Stimulated activated naive CD8-positive, alpha-beta T cell treated with anti-CD3 and anti-CD28 coated beads, Interleukin-15, Interleukin-2, amounts not matched to agents 100 ng/mL and 50 ng/mL, for 24 hours (primary cell): ENCODE measurements around the gene GRIN2A.
"Not testable (repeated sequence)": the region's sequence is repeated elsewhere in the genome, so short reads cannot be mapped to it uniquely, and the experiment has no call there.

ENCODE experiments used
- H3K27ac Mint-ChIP-seq: one replicate; pipeline ENCODE4 v1.8.0; 2021; ENCODE audit warnings: mild to moderate bottlenecking, mixed read lengths
- H3K27me3 Mint-ChIP-seq: one replicate; pipeline ENCODE4 v1.8.0; 2021; ENCODE audit warnings: mixed read lengths
- H3K36me3 Mint-ChIP-seq: one replicate; pipeline ENCODE4 v1.8.0; 2021; ENCODE audit warnings: low read depth, mixed read lengths
- H3K4me1 Mint-ChIP-seq: one replicate; pipeline ENCODE4 v1.8.0; 2021; ENCODE audit warnings: low read depth, mixed read lengths
- H3K4me3 Mint-ChIP-seq: one replicate; pipeline ENCODE4 v1.8.0; 2021; ENCODE audit warnings: mild to moderate bottlenecking, mixed read lengths
- H3K9me3 Mint-ChIP-seq: one replicate; pipeline ENCODE4 v1.8.0; 2021; ENCODE audit warnings: mixed read lengths

GRIN2A gene

DNA sequence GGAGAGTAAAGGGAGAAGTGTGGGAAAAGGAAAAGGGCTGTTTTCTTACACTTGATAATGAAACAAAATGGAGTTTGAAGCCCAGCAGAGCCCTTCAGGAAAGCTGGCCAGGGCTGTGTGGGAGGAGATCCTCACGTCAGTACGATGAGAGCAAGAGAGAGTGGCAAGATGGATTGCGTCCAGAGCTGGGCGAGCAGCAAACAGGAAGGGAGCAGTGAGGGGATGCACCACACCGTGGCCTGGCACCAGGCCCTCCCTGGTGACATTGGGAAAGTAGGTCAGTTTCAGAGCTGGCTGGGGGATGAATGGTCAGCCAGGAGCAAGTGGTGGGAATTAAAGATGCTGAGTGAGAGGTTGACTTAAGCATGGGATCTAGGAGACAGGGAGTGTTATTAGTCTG, 273.6 kb downstream of the GRIN2A start:
- no peak overlapping the region for H3K27ac Mint-ChIP-seq
- H3K9me3 Mint-ChIP-seq, result no peaks in the 10 kb centered on the region
- H3K4me3 Mint-ChIP-seq, result no peak overlapping the region
- no peaks in the 10 kb centered on the region for H3K4me1 Mint-ChIP-seq
- no peaks in the 10 kb centered on the region for H3K36me3 Mint-ChIP-seq
- H3K27me3 Mint-ChIP-seq, result no peaks in the 10 kb centered on the region

DNA sequence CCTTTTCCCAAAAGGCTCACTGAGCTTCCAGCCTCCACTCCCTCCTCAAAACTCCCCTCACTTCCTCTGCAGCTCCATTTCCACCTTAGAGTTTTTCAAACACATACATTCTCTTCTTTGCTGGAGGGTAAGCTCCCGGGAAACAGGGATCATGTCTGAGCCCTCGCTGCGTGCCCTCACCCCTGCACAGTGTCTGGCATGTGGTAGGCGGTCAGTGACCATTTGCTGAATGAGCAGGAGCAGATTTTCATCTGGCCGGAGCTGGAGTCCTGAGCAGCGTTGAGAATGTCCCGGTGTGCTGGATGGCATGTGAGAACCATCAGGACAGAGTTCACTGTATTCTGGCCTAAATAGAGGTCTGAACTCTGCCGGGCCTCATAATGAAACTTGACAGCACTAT, 274.5 kb downstream of the GRIN2A start:
- Mint-ChIP-seq H3K27ac (no peak overlapping the region), H3K36me3 (no peaks in the 10 kb centered on the region), H3K4me3 (no peak overlapping the region), H3K27me3 (no peaks in the 10 kb centered on the region), H3K4me1 (no peaks in the 10 kb centered on the region), H3K9me3 (peaks cover under 1% of the 10 kb centered on the region)

GRCh38 chr16:9906218-9906617, 276.0 kb downstream of the GRIN2A start:
- H3K4me3 Mint-ChIP-seq, result no peak overlapping the region
- H3K27me3 Mint-ChIP-seq, result no peaks in the 10 kb centered on the region
- H3K9me3 Mint-ChIP-seq, result peaks cover 3% of the 10 kb centered on the region
- H3K27ac Mint-ChIP-seq, result no peak overlapping the region
- H3K4me1 Mint-ChIP-seq, result no peaks in the 10 kb centered on the region
- no peaks in the 10 kb centered on the region for H3K36me3 Mint-ChIP-seq

GRCh38 chr16:9904526-9904925, 277.7 kb downstream of the GRIN2A start:
- Mint-ChIP-seq H3K27ac (no peak overlapping the region), H3K36me3 (no peaks in the 10 kb centered on the region), H3K27me3 (no peaks in the 10 kb centered on the region), H3K4me1 (no peaks in the 10 kb centered on the region), H3K4me3 (no peak overlapping the region), H3K9me3 (peaks cover 3% of the 10 kb centered on the region)

DNA sequence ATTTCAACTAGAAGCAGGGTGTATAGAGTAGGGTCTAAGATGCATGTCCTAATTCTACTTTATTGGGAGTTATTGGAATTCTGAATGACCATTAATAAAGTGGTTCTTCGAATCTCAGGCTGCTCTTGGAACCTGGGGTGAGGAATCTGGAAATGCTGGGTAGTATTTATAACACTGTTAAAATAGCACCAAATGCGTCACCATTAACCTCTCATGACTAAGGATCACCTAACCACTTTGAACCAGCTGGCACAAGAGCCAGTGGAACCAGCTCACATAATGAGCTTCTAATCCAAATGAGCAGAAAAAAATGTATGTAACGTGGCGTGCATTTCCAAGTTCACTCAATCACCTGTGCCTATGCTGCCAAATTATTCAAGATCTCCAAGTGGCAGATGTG, 281.7 kb downstream of the GRIN2A start:
- no peaks in the 10 kb centered on the region for H3K4me1 Mint-ChIP-seq
- no peaks in the 10 kb centered on the region for H3K36me3 Mint-ChIP-seq
- H3K27me3 Mint-ChIP-seq, result peaks cover 4% of the 10 kb centered on the region
- H3K4me3 Mint-ChIP-seq, result no peak overlapping the region
- H3K27ac Mint-ChIP-seq, result no peak overlapping the region
- H3K9me3 Mint-ChIP-seq, result peaks cover 12% of the 10 kb centered on the region

GRCh38 chr16:9898555-9898954, 283.7 kb downstream of the GRIN2A start:
- H3K27me3 Mint-ChIP-seq, result peaks cover 4% of the 10 kb centered on the region
- no peaks in the 10 kb centered on the region for H3K4me1 Mint-ChIP-seq
- no peak overlapping the region for H3K4me3 Mint-ChIP-seq
- no peaks in the 10 kb centered on the region for H3K36me3 Mint-ChIP-seq
- no peak overlapping the region for H3K27ac Mint-ChIP-seq
- H3K9me3 Mint-ChIP-seq, result peaks cover 16% of the 10 kb centered on the region

DNA sequence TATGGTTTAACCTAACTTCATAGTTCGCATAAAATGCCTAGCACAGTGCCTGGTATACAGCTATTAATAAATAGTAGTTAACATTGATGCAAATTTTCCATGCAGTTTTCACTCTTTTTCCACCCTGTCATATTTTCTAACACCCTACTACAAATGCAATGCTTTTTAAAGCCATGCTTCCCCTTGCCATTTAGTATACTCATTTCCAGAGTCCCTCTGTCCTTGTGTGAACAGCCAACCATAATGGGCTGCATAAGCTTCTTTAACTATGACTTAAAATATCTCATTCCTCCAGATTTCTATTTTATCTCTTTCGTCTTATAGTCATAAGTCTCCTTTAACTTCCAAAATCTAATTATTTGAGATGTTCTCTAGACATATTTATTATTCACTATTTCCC, 284.1 kb downstream of the GRIN2A start:
- Mint-ChIP-seq H3K27me3 (peaks cover 4% of the 10 kb centered on the region), H3K9me3 (peaks cover 16% of the 10 kb centered on the region), H3K36me3 (no peaks in the 10 kb centered on the region), H3K4me3 (no peak overlapping the region), H3K27ac (no peak overlapping the region), H3K4me1 (no peaks in the 10 kb centered on the region)

GRCh38 chr16:9895817-9896216, 286.4 kb downstream of the GRIN2A start:
- Mint-ChIP-seq H3K9me3 (peaks cover 17% of the 10 kb centered on the region), H3K27me3 (peaks cover 4% of the 10 kb centered on the region), H3K36me3 (no peaks in the 10 kb centered on the region), H3K4me3 (no peak overlapping the region), H3K27ac (no peak overlapping the region), H3K4me1 (no peaks in the 10 kb centered on the region)

DNA sequence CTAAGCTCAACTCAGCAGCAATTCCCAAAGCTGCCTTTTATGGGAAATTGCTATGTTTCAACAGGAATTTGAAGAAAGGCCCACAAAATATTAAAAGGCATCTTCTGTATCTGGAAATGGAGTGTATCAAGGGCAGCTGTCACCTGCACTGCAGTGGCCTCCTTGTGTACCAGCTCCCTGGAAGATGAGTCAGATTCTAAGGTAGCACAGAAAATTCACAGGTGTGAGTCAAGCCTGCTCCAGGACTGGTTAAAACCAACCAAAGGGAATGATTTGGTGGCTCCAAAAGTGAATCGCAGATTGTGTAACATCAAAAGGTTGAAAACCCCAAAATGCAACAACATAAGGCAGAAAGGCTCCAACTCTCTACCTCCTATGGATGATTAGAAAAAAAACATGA, 296.4 kb downstream of the GRIN2A start:
- H3K4me1 Mint-ChIP-seq, result no peaks in the 10 kb centered on the region
- H3K9me3 Mint-ChIP-seq, result no peaks in the 10 kb centered on the region
- H3K36me3 Mint-ChIP-seq, result no peaks in the 10 kb centered on the region
- no peak overlapping the region for H3K4me3 Mint-ChIP-seq
- H3K27me3 Mint-ChIP-seq, result no peaks in the 10 kb centered on the region
- no peak overlapping the region for H3K27ac Mint-ChIP-seq

- Mint-ChIP-seq H3K4me1 (no peaks in the 10 kb centered on the region), H3K9me3 (no peaks in the 10 kb centered on the region), H3K36me3 (no peaks in the 10 kb centered on the region), H3K4me3 (no peak overlapping the region), H3K27ac (no peak overlapping the region), H3K27me3 (no peaks in the 10 kb centered on the region)
Observed at GRCh38 chr16:9885467-9885866, 296.8 kb downstream of the GRIN2A start.

DNA sequence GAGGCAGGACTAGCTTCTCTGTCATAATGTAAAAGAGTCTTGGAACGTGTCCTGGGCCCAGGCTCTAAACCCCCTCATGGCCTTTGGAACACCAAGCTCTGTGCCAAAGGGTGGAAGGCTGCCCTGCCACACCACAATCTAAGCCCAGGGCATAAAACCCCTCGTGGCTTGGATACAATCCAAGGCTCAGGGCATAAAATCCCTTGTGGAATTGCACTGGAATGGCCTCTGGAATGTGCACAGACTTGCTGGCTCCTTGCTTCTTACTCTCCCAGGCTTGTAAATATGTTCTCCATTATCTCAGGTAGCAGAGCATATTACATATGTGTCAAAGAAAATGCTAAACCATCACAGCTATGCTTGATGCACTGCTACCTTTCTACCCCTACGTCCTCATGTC, 306.2 kb downstream of the GRIN2A start:
- H3K4me1 Mint-ChIP-seq, H3K9me3 Mint-ChIP-seq, H3K4me3 Mint-ChIP-seq, H3K27me3 Mint-ChIP-seq, H3K36me3 Mint-ChIP-seq, H3K27ac Mint-ChIP-seq: not testable (repeated sequence)

GRCh38 chr16:9874219-9874618, 308.0 kb downstream of the GRIN2A start:
- Mint-ChIP-seq H3K27me3 (no peaks in the 10 kb centered on the region), H3K4me3 (no peak overlapping the region), H3K36me3 (no peaks in the 10 kb centered on the region), H3K9me3 (no peaks in the 10 kb centered on the region), H3K27ac (no peak overlapping the region), H3K4me1 (no peaks in the 10 kb centered on the region)

DNA sequence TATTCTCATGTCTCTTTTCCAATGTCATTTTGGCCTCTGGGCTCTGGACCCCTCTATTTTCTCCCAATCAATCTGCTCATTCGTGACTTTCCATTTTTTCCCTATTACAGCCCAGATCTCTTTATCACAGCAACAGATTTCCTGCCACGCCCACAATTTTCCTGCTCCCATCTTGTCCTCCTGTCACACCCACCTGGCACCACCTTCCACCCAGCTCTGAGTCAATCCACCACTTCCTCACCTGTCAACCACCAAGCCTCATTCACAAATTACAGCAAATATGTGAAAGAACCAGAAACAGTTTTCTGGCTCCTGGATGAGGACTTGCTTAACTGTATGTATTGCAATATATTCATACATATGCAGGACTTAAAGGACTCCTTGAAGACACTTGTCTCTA, 311.3 kb downstream of the GRIN2A start:
- no peaks in the 10 kb centered on the region for H3K4me1 Mint-ChIP-seq
- no peaks in the 10 kb centered on the region for H3K27me3 Mint-ChIP-seq
- no peaks in the 10 kb centered on the region for H3K9me3 Mint-ChIP-seq
- H3K27ac Mint-ChIP-seq, result no peak overlapping the region
- no peak overlapping the region for H3K4me3 Mint-ChIP-seq
- H3K36me3 Mint-ChIP-seq, result no peaks in the 10 kb centered on the region

DNA sequence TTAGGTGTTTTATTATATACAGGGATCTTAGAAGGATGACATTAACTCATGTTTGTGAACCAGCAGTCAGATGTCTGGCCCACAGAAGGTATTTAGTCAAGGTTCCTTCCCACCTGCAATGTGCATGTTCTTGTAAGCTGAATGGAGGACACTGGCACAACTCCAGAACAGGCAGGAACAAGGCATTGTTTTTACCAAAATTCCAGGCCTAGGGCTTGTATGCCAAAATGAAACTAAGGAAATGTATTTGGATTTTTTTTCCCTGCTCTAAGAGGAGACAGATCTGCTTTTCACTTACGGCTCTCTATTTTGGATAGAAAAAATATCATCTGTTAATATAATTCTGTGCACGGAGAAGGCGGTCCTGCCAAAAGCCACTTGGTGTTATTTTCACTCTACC, 312.5 kb downstream of the GRIN2A start:
- no peaks in the 10 kb centered on the region for H3K27me3 Mint-ChIP-seq
- H3K4me1 Mint-ChIP-seq, result no peaks in the 10 kb centered on the region
- no peak overlapping the region for H3K27ac Mint-ChIP-seq
- no peaks in the 10 kb centered on the region for H3K36me3 Mint-ChIP-seq
- H3K4me3 Mint-ChIP-seq, result no peak overlapping the region
- no peaks in the 10 kb centered on the region for H3K9me3 Mint-ChIP-seq

GRCh38 chr16:9868606-9869149, 313.6 kb downstream of the GRIN2A start:
- Mint-ChIP-seq H3K4me3 (no peak overlapping the region), H3K4me1 (no peaks in the 10 kb centered on the region), H3K9me3 (no peaks in the 10 kb centered on the region), H3K27ac (no peak overlapping the region), H3K27me3 (no peaks in the 10 kb centered on the region), H3K36me3 (no peaks in the 10 kb centered on the region)

- no peaks in the 10 kb centered on the region for H3K27me3 Mint-ChIP-seq
- no peak overlapping the region for H3K27ac Mint-ChIP-seq
- H3K9me3 Mint-ChIP-seq, result no peaks in the 10 kb centered on the region
- H3K36me3 Mint-ChIP-seq, result no peaks in the 10 kb centered on the region
- H3K4me1 Mint-ChIP-seq, result no peaks in the 10 kb centered on the region
- H3K4me3 Mint-ChIP-seq, result no peak overlapping the region
Observed at GRCh38 chr16:9867176-9867575, 315.1 kb downstream of the GRIN2A start.
